ENCODE results near the gene CMYA5.
"Not testable (repeated sequence)": the region's sequence is repeated elsewhere in the genome, so short reads cannot be mapped to it uniquely, and the experiment has no call there.

- TF ChIP-seq CTCF (conservative IDR thresholded peaks at IDR 0.05; ENCODE audit: low read length); EZH2phosphoT487 (IDR thresholded peaks at IDR 0.05; ENCODE audit: borderline replicate concordance): not testable (repeated sequence)
Measured at GRCh38 chr5:79764147-79764546, 74.5 kb downstream of the CMYA5 start.

All from Loucy (cell line).